KMS-11 (cell line): ENCODE data around the gene KIZ.

ENCODE experiments used
- H2AFZ ChIP-seq: fragments of 200-600 bp; sonication (generic); 2 replicates; pipeline ENCODE4 v1.6.1; 2016; ENCODE audit warnings: antibody characterized with exemption, mixed run types, low read depth
- H3K27ac ChIP-seq: fragments of 200-600 bp; sonication (generic); 2 replicates; pipeline ENCODE4 v1.6.1; 2016; ENCODE audit warnings: mild to moderate bottlenecking, mixed run types
- H3K27me3 ChIP-seq: fragments of 200-600 bp; sonication (generic); 2 replicates; pipeline ENCODE4 v1.6.1; 2017; ENCODE audit warnings: mild to moderate bottlenecking, low read depth, mixed run types, moderate library complexity; ENCODE audit not compliant: insufficient read depth
- H3K36me3 ChIP-seq: fragments of 200-600 bp; sonication (generic); 2 replicates; pipeline ENCODE4 v1.6.1; 2017; ENCODE audit warnings: mild to moderate bottlenecking, mixed run types; ENCODE audit not compliant: insufficient read depth
- H3K4me1 ChIP-seq: fragments of 200-600 bp; sonication (generic); 2 replicates; pipeline ENCODE4 v1.6.1; 2016; ENCODE audit warnings: mild to moderate bottlenecking, low read depth, mixed run types; ENCODE audit not compliant: poor library complexity, severe bottlenecking
- H3K4me2 ChIP-seq: fragments of 200-600 bp; sonication (generic); 2 replicates; pipeline ENCODE4 v1.7.0; 2016; ENCODE audit warnings: mild to moderate bottlenecking, mixed run types
- H3K4me3 ChIP-seq: fragments of 200-600 bp; sonication (generic); IDR thresholded peaks from 2 replicates; pipeline ENCODE4 v1.6.1; 2017; ENCODE audit warnings: low read depth, low read length, mixed read lengths; ENCODE audit not compliant: insufficient read depth
- H3K79me2 ChIP-seq: fragments of 200-600 bp; sonication (generic); 2 replicates; pipeline ENCODE4 v1.6.1; 2016; ENCODE audit warnings: low read depth, mixed run types; ENCODE audit not compliant: insufficient read depth
- H3K9ac ChIP-seq: fragments of 200-600 bp; sonication (generic); 2 replicates; pipeline ENCODE4 v1.6.1; 2016; ENCODE audit warnings: mild to moderate bottlenecking, mixed run types
- H4K20me1 ChIP-seq: fragments of 200-600 bp; sonication (generic); 2 replicates; pipeline ENCODE4 v1.6.1; 2016; ENCODE audit warnings: mild to moderate bottlenecking, mixed run types; ENCODE audit not compliant: insufficient read depth
- TF ChIP-seq, protein P1 (sequence below): fragments of 200-600 bp; sonication (generic); conservative IDR thresholded peaks from 2 replicates; pipeline ENCODE4 v1.6.1; 2017; ENCODE audit warnings: low read depth, mild to moderate bottlenecking, antibody characterized with exemption, low read length, moderate library complexity, mixed read lengths

Gene KIZ

DNA sequence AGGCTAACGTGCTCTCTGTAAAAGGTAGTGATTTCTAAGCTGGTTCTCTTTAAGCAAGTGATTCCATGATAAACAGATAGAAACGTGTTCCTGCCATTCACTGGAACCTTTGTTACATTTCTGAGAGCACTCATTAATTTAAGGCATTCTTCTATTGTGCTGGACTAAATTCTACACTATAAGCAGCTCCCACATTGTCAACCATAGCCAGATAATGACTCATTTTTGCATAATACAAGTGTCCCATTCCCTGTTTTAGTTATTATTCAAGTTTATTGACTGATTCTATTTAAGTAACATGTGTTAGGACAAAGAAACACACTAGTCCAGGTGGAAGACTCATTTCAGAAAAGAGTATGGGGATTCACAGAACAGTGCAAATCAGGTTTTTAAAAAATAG is 163.8 kb downstream of the KIZ start:
- Histone ChIP-seq H2AFZ (no peak overlapping the region), H3K4me2 (no peak overlapping the region), H3K27me3 (no peaks in the 10 kb centered on the region), H3K79me2 (no peaks in the 10 kb centered on the region), H3K27ac (no peak overlapping the region), H3K36me3 (no peaks in the 10 kb centered on the region), H4K20me1 (no peaks in the 10 kb centered on the region), H3K4me3 (no peak overlapping the region), H3K4me1 (peaks cover 4% of the 10 kb centered on the region), H3K9ac (no peak overlapping the region)
- TF ChIP-seq, protein P1, sequence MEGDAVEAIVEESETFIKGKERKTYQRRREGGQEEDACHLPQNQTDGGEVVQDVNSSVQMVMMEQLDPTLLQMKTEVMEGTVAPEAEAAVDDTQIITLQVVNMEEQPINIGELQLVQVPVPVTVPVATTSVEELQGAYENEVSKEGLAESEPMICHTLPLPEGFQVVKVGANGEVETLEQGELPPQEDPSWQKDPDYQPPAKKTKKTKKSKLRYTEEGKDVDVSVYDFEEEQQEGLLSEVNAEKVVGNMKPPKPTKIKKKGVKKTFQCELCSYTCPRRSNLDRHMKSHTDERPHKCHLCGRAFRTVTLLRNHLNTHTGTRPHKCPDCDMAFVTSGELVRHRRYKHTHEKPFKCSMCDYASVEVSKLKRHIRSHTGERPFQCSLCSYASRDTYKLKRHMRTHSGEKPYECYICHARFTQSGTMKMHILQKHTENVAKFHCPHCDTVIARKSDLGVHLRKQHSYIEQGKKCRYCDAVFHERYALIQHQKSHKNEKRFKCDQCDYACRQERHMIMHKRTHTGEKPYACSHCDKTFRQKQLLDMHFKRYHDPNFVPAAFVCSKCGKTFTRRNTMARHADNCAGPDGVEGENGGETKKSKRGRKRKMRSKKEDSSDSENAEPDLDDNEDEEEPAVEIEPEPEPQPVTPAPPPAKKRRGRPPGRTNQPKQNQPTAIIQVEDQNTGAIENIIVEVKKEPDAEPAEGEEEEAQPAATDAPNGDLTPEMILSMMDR = no peak

DNA sequence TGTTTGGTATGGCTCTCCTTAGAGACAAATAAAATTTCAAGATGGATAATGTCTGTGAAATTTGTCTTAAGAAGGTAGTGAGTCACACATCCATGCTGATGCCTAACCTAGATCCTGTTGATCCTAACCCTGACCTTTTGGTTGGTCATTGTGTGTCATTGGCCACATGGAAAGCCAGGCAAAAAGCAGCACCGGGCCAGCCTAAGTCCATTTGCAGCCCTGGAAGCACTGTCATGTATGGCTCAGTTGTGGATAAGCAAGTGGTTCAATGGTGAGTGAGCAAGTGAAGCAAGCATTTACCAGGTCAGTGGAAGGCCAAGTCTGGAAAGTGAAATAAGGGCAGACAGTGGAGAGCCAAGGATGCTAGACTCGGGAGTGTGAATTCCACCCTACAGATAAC is 165.1 kb downstream of the KIZ start:
- peaks cover 5% of the 10 kb centered on the region for H3K4me1 ChIP-seq
- TF ChIP-seq, protein P1 = no peak
- no peak overlapping the region for H3K4me2 ChIP-seq
- no peak overlapping the region for H3K4me3 ChIP-seq
- no peak overlapping the region for H2AFZ ChIP-seq
- no peak overlapping the region for H3K9ac ChIP-seq
- H4K20me1 ChIP-seq = no peaks in the 10 kb centered on the region
- H3K79me2 ChIP-seq = no peaks in the 10 kb centered on the region
- H3K27me3 ChIP-seq = no peaks in the 10 kb centered on the region
- H3K27ac ChIP-seq = no peak overlapping the region
- H3K36me3 ChIP-seq = no peaks in the 10 kb centered on the region

DNA sequence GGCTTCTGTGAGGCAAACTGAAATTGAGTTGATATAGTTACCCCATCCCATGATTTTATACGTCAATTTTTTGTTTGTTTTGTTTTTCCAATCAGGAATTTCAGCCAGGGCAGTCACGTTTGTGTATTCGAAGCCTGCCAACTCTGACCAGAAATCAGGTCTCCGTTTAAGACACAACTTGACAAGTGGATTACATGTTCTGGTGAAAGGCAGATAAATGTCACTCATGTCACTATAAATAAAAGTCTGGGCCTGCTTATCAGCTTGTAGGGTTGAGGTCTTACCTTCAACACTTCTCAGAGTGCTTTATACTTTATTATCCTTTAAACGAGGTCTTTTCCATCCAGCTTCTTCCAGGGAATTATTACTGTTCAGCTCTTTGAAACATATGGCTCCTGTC is 168.9 kb downstream of the KIZ start:
- no peak overlapping the region for H3K27ac ChIP-seq
- H3K27me3 ChIP-seq = no peaks in the 10 kb centered on the region
- TF ChIP-seq, protein P1 = no peak
- no peak overlapping the region for H2AFZ ChIP-seq
- H3K4me1 ChIP-seq = peaks cover 5% of the 10 kb centered on the region
- H3K36me3 ChIP-seq = no peaks in the 10 kb centered on the region
- no peak overlapping the region for H3K9ac ChIP-seq
- no peak overlapping the region; the same call in 1 of the 2 replicates for H3K4me2 ChIP-seq
- H3K4me3 ChIP-seq = no peak overlapping the region
- no peaks in the 10 kb centered on the region for H3K79me2 ChIP-seq
- H4K20me1 ChIP-seq = no peaks in the 10 kb centered on the region
